Stimulated activated CD8-positive, alpha-beta memory T cell treated with anti-CD3 and anti-CD28 coated beads, Interleukin-7, amount 100 ng/mL, for 24 hours (primary cell): ENCODE data around the gene WDR81.
"Not testable (repeated sequence)": the region's sequence is repeated elsewhere in the genome, so short reads cannot be mapped to it uniquely, and the experiment has no call there.

Source experiments
- DNase-seq: peaks from one replicate; pipeline ENCODE4 v3.0.0-alpha.2; 2020; ENCODE audit warnings: low read depth

Gene WDR81

DNA sequence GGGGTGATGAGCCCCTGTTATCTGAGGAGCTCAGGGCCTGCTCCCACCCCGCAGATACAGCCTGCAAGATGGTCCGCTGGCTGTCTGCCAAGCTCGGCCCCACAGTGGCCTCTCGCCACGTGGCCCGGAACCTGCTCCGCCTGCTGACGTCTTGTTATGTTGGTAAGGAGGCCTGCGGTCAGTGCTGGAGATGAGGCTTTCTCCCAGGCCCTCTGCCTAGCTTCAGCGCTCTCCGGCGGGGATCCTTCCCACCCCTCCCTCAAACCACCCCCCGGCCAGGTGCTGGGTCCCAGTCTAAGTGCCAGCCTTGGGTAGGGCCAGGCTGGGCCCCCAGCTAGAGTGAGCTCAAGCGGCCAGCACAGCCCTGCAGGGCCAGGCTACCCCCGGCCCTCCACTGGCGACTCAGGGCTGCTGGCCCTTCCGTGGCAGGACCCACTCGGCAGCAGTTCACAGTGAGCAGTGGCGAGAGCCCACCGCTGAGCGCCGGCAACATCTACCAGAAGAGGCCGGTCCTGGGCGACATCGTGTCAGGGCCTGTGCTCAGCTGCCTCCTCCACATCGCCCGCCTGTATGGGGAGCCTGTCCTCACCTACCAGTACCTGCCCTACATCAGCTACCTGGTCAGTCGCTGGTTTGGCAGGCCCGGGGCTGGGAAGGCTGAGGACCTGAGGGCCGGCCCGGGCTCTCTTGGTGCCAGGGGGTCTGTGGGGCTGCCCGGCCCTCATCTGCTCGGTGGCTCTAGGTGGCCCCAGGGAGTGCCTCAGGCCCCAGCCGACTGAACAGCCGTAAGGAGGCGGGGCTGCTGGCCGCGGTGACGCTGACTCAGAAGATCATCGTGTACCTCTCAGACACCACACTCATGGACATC, 6.1 kb downstream of the WDR81 start:
- no peak for DNase-seq

DNA sequence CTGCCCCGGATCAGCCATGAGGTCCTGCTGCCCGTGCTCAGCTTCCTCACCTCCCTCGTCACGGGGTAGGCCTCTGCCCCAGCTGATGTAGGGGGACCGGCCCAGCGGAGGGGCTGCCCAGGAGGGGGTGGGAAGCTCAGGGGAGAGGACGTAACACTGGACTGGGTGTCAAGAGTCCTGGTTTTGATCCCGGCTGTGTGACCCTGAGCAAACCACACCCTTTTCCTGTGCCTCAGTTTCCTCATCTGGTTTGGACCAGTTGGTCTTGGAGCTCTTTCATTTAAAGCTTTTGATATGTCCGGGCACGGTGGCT, 6.6 kb downstream of the WDR81 start:
- DNase-seq = no peak

DNA sequence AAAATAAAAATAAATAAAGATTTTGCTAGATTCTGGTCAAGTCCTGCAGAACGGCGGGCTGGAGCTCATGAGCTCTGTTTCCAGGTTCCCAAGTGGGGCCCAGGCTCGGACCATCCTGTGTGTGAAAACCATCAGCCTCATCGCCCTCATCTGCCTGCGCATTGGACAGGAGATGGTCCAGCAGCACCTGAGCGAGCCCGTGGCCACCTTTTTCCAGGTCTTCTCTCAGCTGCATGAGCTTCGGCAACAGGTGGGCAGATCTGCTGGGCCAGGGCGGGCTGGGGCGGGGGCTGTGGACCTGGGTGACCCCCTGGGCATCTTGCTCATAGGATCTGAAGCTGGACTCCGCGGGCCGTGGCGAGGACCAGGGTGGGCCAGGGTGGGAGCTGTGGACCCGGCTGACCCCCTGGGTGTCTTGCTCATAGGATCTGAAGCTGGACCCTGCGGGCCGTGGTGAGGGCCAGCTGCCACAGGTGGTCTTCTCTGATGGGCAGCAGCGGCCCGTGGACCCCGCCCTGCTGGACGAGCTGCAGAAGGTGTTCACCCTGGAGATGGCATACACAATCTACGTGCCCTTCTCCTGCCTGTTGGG, 7.8 kb downstream of the WDR81 start:
- DNase-seq = no peak

DNA sequence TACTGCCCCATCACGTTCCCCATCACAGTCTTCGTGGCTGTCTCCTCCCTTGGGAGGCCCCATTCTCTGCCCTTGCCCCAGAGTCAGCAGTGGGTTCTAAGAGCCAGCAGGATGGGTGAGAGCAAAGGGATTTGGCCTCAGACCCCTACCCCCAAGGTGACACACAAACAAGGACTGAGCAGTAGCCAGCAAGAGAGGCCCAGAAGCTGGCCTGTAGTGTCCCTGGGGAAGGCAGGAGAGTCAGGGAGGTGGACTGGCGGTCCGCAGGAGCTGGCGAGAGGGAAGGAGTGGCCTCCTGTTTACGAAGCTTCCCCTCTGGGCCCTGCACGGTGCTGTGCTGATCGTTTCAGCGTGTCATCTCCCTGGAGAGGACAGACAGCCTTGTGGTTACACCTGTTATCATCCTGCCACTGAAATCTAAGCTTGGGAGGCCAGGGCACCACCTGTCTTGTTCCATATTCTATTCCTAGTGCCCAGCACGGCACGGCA, 8.4 kb downstream of the WDR81 start:
- no peak for DNase-seq

DNA sequence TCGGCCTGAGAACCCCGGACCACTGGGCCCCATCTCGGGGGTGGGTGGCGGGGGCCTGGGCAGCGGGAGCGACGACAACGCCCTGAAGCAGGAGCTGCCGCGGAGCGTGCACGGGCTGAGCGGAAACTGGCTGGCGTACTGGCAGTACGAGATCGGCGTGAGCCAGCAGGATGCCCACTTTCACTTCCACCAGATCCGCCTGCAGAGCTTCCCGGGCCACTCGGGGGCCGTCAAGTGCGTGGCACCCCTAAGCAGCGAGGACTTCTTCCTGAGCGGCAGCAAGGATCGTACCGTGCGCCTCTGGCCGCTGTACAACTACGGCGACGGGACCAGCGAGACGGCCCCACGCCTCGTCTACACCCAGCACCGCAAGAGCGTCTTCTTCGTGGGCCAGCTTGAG, 9.3 kb downstream of the WDR81 start:
- DNase-seq = no peak

GRCh38 chr17:1735418-1735817, 10.9 kb downstream of the WDR81 start:
- no peak for DNase-seq

GRCh38 chr17:1735834-1736347, 11.4 kb downstream of the WDR81 start:
- DNase-seq = no peak

- no peak for DNase-seq
Measured at GRCh38 chr17:1736348-1737281, 12.1 kb downstream of the WDR81 start.

DNA sequence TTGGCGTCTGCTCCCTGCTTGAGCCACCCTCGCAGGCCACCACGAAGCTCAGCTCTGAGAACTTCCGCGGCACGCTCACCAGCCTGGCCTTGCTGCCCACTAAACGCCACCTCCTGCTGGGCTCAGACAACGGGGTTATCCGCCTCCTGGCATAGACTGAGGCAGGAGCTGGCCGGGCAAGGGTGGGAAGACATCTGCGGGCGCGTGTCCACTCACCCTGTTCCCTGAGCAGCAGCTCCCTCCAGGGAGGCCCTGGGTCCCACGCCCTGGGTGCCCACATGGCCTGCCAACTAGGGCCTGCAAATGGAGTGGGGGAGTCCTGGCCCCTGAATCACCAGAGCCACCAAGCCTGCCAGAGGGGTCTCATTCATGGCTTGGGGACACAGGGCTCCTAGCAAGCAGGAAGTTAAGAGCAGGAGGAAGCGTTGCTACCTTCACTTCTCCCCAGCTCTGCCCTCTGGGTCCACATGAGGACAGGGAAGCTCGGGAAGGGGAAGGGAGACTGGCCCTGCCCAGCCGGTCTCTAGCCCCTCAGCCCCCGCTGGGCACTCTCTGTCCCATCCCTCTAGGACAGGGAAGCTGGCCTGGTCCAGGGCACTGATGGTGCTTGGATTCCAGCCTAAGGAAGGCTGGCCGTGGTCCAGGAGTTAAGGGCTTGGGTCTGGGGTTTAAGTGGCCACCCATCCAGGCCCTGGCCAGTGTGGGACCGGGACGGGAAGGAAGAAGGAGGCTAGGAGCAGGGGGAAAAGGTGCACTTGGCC, 13.2 kb downstream of the WDR81 start:
- DNase-seq = no peak

GRCh38 chr17:1741899-1742298, 17.4 kb downstream of the WDR81 start:
- DNase-seq = not testable (repeated sequence)

DNA sequence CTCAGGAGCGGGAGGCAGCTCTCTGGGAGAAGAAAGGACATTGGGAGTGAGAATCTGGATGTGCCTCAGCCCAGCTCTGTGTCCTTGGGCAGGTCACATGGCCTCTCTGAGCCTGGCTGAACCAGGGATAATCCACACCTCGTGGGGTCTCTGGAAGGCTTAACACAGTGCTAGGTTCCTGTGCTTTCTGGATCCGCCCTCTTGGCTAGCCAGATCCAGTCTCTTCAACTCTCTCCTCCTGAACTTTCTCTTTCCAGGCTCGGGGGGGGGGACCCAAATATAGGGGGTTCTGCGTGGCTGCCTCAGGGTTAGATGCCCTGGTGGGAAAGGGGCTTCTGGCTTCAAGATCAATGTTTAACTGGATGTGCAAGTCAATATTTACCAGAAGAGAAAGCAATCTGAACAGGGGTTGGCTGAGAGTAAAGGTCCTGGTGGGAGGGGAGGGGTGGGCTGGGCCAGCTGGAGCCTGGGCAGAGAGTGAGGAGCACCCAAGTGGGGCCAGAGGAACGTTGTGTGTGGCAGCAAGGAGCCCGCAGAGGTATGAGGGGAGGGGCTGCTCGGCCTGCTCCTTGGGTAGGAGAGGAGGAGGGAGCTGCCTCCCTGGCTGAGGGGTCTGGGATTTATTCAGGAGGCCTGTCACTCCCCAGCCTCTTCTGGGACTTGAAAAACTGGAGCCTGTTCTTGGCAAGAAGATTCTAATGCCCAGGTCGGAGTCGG, 18.0 kb downstream of the WDR81 start, which contains the start of gene SERPINF2:
Gene SERPINF2 (plus strand): TSS at position 501 of the 717 bp plus-strand sequence. CDS start 2,125 bp downstream, outside the sequence.
- DNase-seq = no peak

GRCh38 chr17:1743088-1743439, 18.6 kb downstream of the WDR81 start:
- no peak for DNase-seq

- no peak for DNase-seq
Measured at GRCh38 chr17:1744551-1745512, 20.3 kb downstream of the WDR81 start.

GRCh38 chr17:1745513-1746020, 21.1 kb downstream of the WDR81 start:
- no peak for DNase-seq

DNA sequence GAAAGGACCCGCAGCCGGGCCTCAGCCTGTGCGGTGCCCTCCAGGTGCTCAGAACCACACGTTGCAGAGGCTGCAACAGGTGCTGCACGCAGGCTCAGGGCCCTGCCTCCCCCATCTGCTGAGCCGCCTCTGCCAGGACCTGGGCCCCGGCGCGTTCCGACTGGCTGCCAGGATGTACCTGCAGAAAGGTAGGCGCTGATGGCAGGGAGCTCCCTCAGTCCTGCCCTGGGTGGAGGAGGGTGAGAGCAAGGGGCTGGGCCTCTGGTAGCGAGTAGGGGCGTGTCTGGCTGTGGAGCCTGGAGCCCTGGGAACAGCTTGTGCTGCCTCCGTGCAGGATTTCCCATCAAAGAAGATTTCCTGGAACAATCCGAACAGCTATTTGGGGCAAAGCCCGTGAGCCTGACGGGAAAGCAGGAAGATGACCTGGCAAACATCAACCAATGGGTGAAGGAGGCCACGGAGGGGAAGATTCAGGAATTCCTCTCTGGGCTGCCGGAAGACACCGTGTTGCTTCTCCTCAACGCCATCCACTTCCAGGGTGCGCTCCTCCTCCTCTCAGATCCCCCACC, 22.6 kb downstream of the WDR81 start:
- DNase-seq = no peak

- DNase-seq = no peak
Measured at GRCh38 chr17:1750628-1751027, 26.1 kb downstream of the WDR81 start.

GRCh38 chr17:1752425-1753262, 28.1 kb downstream of the WDR81 start:
- DNase-seq = no peak

DNA sequence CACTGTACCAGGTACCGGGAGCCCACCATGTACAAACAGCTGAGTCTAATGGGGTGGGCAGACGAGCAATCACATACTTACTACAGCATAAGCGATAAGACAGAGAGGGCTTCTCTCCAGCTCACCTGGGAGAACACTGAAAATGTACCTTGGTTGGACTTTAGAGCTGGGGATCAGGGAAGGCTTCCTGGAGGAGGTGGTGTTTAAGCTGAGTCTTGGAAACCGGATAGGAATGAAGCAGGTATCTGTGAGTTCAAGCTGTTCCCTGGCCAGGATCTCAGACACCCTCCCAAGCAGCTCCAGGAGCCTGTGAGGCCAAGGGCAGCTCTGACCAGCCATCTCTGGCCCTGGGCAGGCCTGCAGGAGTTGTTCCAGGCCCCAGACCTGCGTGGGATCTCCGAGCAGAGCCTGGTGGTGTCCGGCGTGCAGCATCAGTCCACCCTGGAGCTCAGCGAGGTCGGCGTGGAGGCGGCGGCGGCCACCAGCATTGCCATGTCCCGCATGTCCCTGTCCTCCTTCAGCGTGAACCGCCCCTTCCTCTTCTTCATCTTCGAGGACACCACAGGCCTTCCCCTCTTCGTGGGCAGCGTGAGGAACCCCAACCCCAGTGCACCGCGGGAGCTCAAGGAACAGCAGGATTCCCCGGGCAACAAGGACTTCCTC, 29.4 kb downstream of the WDR81 start:
- no peak for DNase-seq
